ENCODE results near the gene CCDC92B. TPM values are rescaled to one million over a fixed set of nuclear protein-coding genes. Genes with fewer than 3 reads are reported as not detected.
A peak's percentile ranks its signal among the peaks of the same experiment; 100 is the strongest.

The CCDC92B gene
- total and polyA plus RNA-seq, 10 of the 15 experiments (the other 5 are each of a cell fraction or from before 2014, with no cell fraction given): not detected

DNA sequence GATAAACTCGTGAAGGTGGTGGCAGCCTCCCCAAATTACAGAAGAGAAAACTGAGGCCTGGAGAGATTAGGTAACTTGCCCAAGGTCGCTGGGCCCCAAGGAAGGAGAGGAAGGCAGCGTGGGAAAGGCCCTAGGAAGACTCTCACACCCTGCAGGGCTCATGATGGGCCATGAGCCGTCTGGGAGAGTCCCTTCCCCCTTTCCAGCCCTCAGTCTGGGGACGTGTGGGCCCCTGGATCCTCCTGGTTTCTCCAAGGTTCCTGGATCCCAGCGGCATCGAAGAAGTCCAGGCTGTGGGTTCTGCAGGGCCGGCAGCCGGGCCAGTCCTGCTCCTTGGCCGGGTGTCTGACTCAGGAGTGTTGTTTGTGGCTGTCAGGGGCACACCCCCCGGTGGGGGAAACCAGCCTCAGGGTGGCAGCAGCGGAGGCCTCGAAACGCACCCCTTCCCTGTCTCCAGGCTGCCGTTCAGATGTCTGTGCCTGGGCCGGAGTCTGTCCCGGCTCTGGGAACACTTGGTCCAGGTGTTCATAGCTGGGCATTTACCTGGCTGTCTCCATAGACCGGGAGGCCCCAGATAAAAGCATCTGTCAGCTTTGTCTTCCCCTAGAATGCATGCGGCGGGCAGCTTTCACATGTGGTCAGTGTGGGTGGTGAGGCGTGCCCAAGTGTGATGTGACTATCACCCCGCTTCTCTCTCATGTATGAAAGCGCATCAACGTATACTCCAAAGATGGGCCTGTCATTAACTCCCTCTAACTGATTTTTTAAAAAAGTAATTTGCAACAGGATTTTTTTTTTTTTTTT lies 43.1 kb upstream of the CCDC92B start:
- Histone ChIP-seq H2AFZ (ENCODE audit: control insufficient read depth, low read depth, low read length) (no peak overlapping the region), H3K4me2 (ENCODE audit: control insufficient read depth, insufficient read depth) (no peak overlapping the region), H3K4me1 (ENCODE audit: control insufficient read depth, insufficient read depth, low read length) (peaks cover 26% of the 10 kb centered on the region), H3K9me3 (replicated peaks; ENCODE audit: control insufficient read depth, insufficient read depth, low read length) (no peaks in the 10 kb centered on the region), H3K27me3 (replicated peaks in 1 of 2; ENCODE audit: control insufficient read depth in 2 of 2, insufficient read depth in 2 of 2, low read length in 1 of 2) (peaks cover 0 to 2% of the 10 kb centered on the region in 2 experiments; a peak in 1 of 4 replicates), H3K36me3 (ENCODE audit: control insufficient read depth in 2 of 2, insufficient read depth in 2 of 2, low read length in 1 of 2) (no peaks in the 10 kb centered on the region), H3K79me2 (ENCODE audit: control insufficient read depth, insufficient read depth, low read length) (no peaks in the 10 kb centered on the region), H4K20me1 (ENCODE audit: control insufficient read depth, insufficient read depth) (no peaks in the 10 kb centered on the region), H3K27ac (ENCODE audit: control insufficient read depth, insufficient read depth) (no peak overlapping the region), H3K4me3 (no peak overlapping the region), H3K9ac (ENCODE audit: control insufficient read depth, insufficient read depth, low read length) (no peak overlapping the region)
- ChIA-PET POLR2A (no interaction called here), RAD21 (ENCODE audit: unreplicated experiment) (no interaction called here), SMC1A (ENCODE audit: uncharacterized antibody, unreplicated experiment) (interaction anchor here (1.2 kb wide), 1 partner anchor 80 kb away, joined by 3 read pairs; no protein-coding TSS in a partner anchor), CTCF (no interaction called here)
- DNase-seq (ENCODE audit: low read depth, low spot score) (no peak), FAIRE-seq (no peak), ATAC-seq (peak; percentile 66)
- in situ Hi-C loops (cut with MboI) (no loop called here), intact Hi-C loops (cut with micrococcal nuclease; ENCODE audit: unreplicated experiment) (no loop called here)
- BruUV-seq (replicated peaks): no TSS peak
- 34% methylated on average over 24 of the region's 24 CpGs for WGBS (ENCODE audit: insufficient coverage, insufficient replicate concordance, low lambda C conversion rate, missing lambda C conversion rate)
- no peak for TF ChIP-seq MYC (IDR thresholded peaks at IDR 0.05; ENCODE audit: insufficient read depth, insufficient read length, insufficient replicate concordance, low read length, severe bottlenecking)
- peak; percentile 27 to 64; a peak in 2 of 4 replicates for TF ChIP-seq BHLHE40 (IDR thresholded peaks at IDR 0.05; ENCODE audit: borderline replicate concordance in 1 of 2, low read depth in 2 of 2, low read length in 1 of 2)

DNA sequence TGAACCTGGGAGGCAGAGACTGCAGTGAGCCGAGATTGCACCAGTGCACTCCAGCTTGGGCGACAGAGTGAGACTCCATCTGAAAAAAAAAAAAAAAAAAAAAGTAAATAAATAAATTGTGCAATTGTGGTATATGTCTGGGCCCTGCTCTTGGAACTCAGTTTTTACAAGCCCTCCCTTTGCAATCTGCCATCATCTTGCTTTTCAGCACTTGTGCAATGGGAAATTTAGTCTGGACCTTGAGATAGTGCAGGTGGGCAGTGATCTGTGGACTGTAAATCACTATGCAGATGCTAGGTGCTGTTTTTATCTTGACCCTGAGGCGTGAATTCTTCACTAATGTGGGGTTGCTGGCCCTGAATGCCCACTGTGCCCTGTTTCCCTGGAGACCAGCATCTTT lies 40.2 kb upstream of the CCDC92B start:
- ChIA-PET SMC1A (ENCODE audit: uncharacterized antibody, unreplicated experiment) (no interaction called here), POLR2A (interaction anchor here (0.6 kb wide), 1 partner anchor 1633 kb away, joined by 4 read pairs; no protein-coding TSS in a partner anchor), CTCF (interaction anchor here (1.7 kb wide), 1 partner anchor 223 kb away, joined by 6 read pairs; no protein-coding TSS in a partner anchor), RAD21 (ENCODE audit: unreplicated experiment) (no interaction called here)
- no peak overlapping the region for H2AFZ ChIP-seq (ENCODE audit: control insufficient read depth, low read depth, low read length)
- H4K20me1 ChIP-seq (ENCODE audit: control insufficient read depth, insufficient read depth): no peaks in the 10 kb centered on the region
- no peak overlapping the region for H3K27ac ChIP-seq (ENCODE audit: control insufficient read depth, insufficient read depth)
- no peak for ATAC-seq
- 0% methylated on average over 2 of the region's 3 CpGs for WGBS (ENCODE audit: insufficient coverage, insufficient replicate concordance, low lambda C conversion rate, missing lambda C conversion rate)
- H3K4me2 ChIP-seq (ENCODE audit: control insufficient read depth, insufficient read depth): no peak overlapping the region
- DNase-seq (ENCODE audit: low read depth, low spot score): no peak
- no peaks in the 10 kb centered on the region; a peak in 1 of 4 replicates for H3K27me3 ChIP-seq (replicated peaks in 1 of 2; ENCODE audit: control insufficient read depth in 2 of 2, insufficient read depth in 2 of 2, low read length in 1 of 2)
- no TSS peak for BruUV-seq (replicated peaks)
- no peak overlapping the region for H3K9ac ChIP-seq (ENCODE audit: control insufficient read depth, insufficient read depth, low read length)
- in situ Hi-C loops (cut with MboI): no loop called here
- FAIRE-seq: no peak
- H3K36me3 ChIP-seq (ENCODE audit: control insufficient read depth in 2 of 2, insufficient read depth in 2 of 2, low read length in 1 of 2): no peaks in the 10 kb centered on the region
- intact Hi-C loops (cut with micrococcal nuclease; ENCODE audit: unreplicated experiment): no loop called here
- no peak overlapping the region for H3K4me3 ChIP-seq
- H3K9me3 ChIP-seq (replicated peaks; ENCODE audit: control insufficient read depth, insufficient read depth, low read length): no peaks in the 10 kb centered on the region
- H3K79me2 ChIP-seq (ENCODE audit: control insufficient read depth, insufficient read depth, low read length): no peaks in the 10 kb centered on the region
- peaks cover 26% of the 10 kb centered on the region for H3K4me1 ChIP-seq (ENCODE audit: control insufficient read depth, insufficient read depth, low read length)
- TF ChIP-seq LARP7 (IDR thresholded peaks at IDR 0.05): no peak
- TF ChIP-seq EP300 (IDR thresholded peaks at IDR 0.05; ENCODE audit: borderline replicate concordance in 1 of 2, control insufficient read depth in 1 of 2, low read depth in 2 of 2, low read length in 2 of 2): no peak
- TF ChIP-seq, protein P1, sequence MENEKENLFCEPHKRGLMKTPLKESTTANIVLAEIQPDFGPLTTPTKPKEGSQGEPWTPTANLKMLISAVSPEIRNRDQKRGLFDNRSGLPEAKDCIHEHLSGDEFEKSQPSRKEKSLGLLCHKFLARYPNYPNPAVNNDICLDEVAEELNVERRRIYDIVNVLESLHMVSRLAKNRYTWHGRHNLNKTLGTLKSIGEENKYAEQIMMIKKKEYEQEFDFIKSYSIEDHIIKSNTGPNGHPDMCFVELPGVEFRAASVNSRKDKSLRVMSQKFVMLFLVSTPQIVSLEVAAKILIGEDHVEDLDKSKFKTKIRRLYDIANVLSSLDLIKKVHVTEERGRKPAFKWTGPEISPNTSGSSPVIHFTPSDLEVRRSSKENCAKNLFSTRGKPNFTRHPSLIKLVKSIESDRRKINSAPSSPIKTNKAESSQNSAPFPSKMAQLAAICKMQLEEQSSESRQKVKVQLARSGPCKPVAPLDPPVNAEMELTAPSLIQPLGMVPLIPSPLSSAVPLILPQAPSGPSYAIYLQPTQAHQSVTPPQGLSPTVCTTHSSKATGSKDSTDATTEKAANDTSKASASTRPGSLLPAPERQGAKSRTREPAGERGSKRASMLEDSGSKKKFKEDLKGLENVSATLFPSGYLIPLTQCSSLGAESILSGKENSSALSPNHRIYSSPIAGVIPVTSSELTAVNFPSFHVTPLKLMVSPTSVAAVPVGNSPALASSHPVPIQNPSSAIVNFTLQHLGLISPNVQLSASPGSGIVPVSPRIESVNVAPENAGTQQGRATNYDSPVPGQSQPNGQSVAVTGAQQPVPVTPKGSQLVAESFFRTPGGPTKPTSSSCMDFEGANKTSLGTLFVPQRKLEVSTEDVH (IDR thresholded peaks at IDR 0.05; ENCODE audit: low read depth, partially characterized antibody): no peak
- TF ChIP-seq, protein P2, sequence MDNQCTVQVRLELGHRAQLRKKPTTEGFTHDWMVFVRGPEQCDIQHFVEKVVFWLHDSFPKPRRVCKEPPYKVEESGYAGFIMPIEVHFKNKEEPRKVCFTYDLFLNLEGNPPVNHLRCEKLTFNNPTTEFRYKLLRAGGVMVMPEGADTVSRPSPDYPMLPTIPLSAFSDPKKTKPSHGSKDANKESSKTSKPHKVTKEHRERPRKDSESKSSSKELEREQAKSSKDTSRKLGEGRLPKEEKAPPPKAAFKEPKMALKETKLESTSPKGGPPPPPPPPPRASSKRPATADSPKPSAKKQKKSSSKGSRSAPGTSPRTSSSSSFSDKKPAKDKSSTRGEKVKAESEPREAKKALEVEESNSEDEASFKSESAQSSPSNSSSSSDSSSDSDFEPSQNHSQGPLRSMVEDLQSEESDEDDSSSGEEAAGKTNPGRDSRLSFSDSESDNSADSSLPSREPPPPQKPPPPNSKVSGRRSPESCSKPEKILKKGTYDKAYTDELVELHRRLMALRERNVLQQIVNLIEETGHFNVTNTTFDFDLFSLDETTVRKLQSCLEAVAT (IDR thresholded peaks at IDR 0.05): no peak
- no peak for TF ChIP-seq POLR2AphosphoS5 (IDR thresholded peaks at IDR 0.05; ENCODE audit: low read length)
- TF ChIP-seq TARDBP (IDR thresholded peaks at IDR 0.05; ENCODE audit: borderline replicate concordance): no peak
- TF ChIP-seq DPF2 (IDR thresholded peaks at IDR 0.05): no peak
- no peak for TF ChIP-seq STAT3 (IDR thresholded peaks at IDR 0.05; ENCODE audit: low read depth, low read length)
- no peak for TF ChIP-seq MXI1 (IDR thresholded peaks at IDR 0.05; ENCODE audit: low read depth, low read length)
- no peak for TF ChIP-seq RFX5 (IDR thresholded peaks at IDR 0.05; ENCODE audit: low read depth, low read length)

All from GM12878 (cell line).